H1 (cell line): ENCODE measurements around the gene TARBP2. TPM values are rescaled to one million over a fixed set of nuclear protein-coding genes. Genes with fewer than 3 reads are reported as not detected.

Experiments
- CTCF ChIA-PET: fragments of 300-600 bp; sonication (Branson Sonifier 250); formaldehyde crosslinking; loops from one replicate; lab custom pipeline; 2021; ENCODE audit not compliant: partially characterized antibody; lab: Charles Lee
- POLR2A ChIA-PET: fragments of 300-600 bp; sonication (Branson Sonifier 250); formaldehyde crosslinking; loops from one replicate; lab custom pipeline; 2021; ENCODE audit warnings: inconsistent platforms; ENCODE audit not compliant: partially characterized antibody; lab: Charles Lee
- DNase-seq, 2 experiments: peaks; one replicate each; pipeline versions ENCODE4 v3.0.0 to v3.0.0-alpha.2; 2010 to 2022; ENCODE audit warnings: low spot score in 2 of 2, low read depth in 1 of 2, mixed read lengths in 1 of 2
- FAIRE-seq: peaks from 2 replicates; lab custom pipeline; 2011; peaks lifted over from hg19 to GRCh38; lab: Jason Lieb, UNC
- H2AFZ ChIP-seq: 2 replicates; pipeline ENCODE4 v1.8.1; 2012; ENCODE audit warnings: low read length, inconsistent platforms
- H2AK5ac ChIP-seq: 2 replicates; pipeline ENCODE4 v1.6.1; 2013; ENCODE audit warnings: low read depth, low read length
- H2BK120ac ChIP-seq: replicated peaks from 2 replicates; pipeline ENCODE3; 2013; ENCODE audit warnings: low read depth, low read length, inconsistent platforms
- H2BK12ac ChIP-seq: 2 replicates; pipeline ENCODE4 v1.6.1; 2013; ENCODE audit warnings: low read depth, low read length
- H2BK15ac ChIP-seq: 2 replicates; pipeline ENCODE4 v1.6.1; 2013; ENCODE audit warnings: low read length
- H2BK20ac ChIP-seq: 2 replicates; pipeline ENCODE4 v1.6.1; 2013; ENCODE audit warnings: low read length
- H2BK5ac ChIP-seq: 2 replicates; pipeline ENCODE4 v1.6.1; 2013; ENCODE audit warnings: low read depth, low read length
- H3K14ac ChIP-seq: 2 replicates; pipeline ENCODE4 v1.6.1; 2013; ENCODE audit warnings: inconsistent platforms; ENCODE audit not compliant: insufficient read length
- H3K18ac ChIP-seq: 2 replicates; pipeline ENCODE4 v1.6.1; 2013; ENCODE audit warnings: low read length; ENCODE audit errors: extremely low read depth
- H3K23ac ChIP-seq: 2 replicates; pipeline ENCODE4 v1.6.1; 2013; ENCODE audit warnings: inconsistent platforms; ENCODE audit not compliant: insufficient read length
- H3K23me2 ChIP-seq: 2 replicates; pipeline ENCODE4 v1.6.1; 2013; ENCODE audit warnings: low read depth, low read length
- H3K27ac ChIP-seq: 2 replicates; pipeline ENCODE4 v1.6.1; 2011; ENCODE audit warnings: low read depth, low read length, inconsistent platforms
- H3K27me3 ChIP-seq, 4 experiments: replicated peaks in 1 of 4; 1 replicate in 1 of 4; 2 replicates in 3 of 4; pipeline versions ENCODE4 v1.6.1 to v1.8.1; 2011 to 2013; ENCODE audit warnings: low read length in 3 of 4, mild to moderate bottlenecking in 3 of 4, inconsistent platforms in 2 of 4, mixed read lengths in 2 of 4, moderate library complexity in 1 of 4; ENCODE audit not compliant: control insufficient read depth in 3 of 4, insufficient read depth in 3 of 4; ENCODE audit errors: extremely low read depth in 1 of 4
- H3K36me3 ChIP-seq, 4 experiments: 2 replicates each; pipeline versions ENCODE4 v1.6.1 to v1.8.1; 2011 to 2013; ENCODE audit warnings: mild to moderate bottlenecking in 4 of 4, low read length in 3 of 4, moderate library complexity in 2 of 4, control low read depth in 1 of 4, inconsistent platforms in 1 of 4; ENCODE audit not compliant: insufficient read depth in 4 of 4, control insufficient read depth in 2 of 4
- H3K4ac ChIP-seq: replicated peaks from 2 replicates; pipeline ENCODE3; 2013; ENCODE audit warnings: low read length, low read depth, mixed read lengths, inconsistent platforms; ENCODE audit not compliant: insufficient read length
- H3K4me1 ChIP-seq, 4 experiments: replicated peaks in 1 of 4; 1 replicate in 1 of 4; 2 replicates in 3 of 4; pipeline versions ENCODE4 v1.6.1 to v1.8.1; 2011 to 2013; ENCODE audit warnings: low read length in 3 of 4, inconsistent platforms in 2 of 4, mixed read lengths in 1 of 4; ENCODE audit not compliant: insufficient read depth in 4 of 4, control insufficient read depth in 3 of 4
- H3K4me2 ChIP-seq, 2 experiments: 2 replicates each; pipeline versions ENCODE4 v1.6.1 to v1.8.1; 2011 to 2013; ENCODE audit warnings: low read depth in 2 of 2, low read length in 2 of 2, control low read depth in 1 of 2, inconsistent platforms in 1 of 2, mild to moderate bottlenecking in 1 of 2; ENCODE audit not compliant: insufficient read depth in 1 of 2
- H3K4me3 ChIP-seq, 4 experiments: fragments of 200-600, 300-600 bp in 1 of 4; sonication (generic), shearing (Covaris generic), sonication (Bioruptor Twin) in 1 of 4; 2 replicates each; pipeline versions ENCODE4 v1.5.1 to v1.8.1; 2011 to 2016; ENCODE audit warnings: low read length in 4 of 4, low read depth in 3 of 4, control low read depth in 2 of 4, inconsistent platforms in 2 of 4, mild to moderate bottlenecking in 2 of 4, mixed read lengths in 1 of 4, moderate library complexity in 1 of 4; ENCODE audit not compliant: insufficient read depth in 2 of 4; ENCODE audit errors: extremely low read depth in 1 of 4
- H3K56ac ChIP-seq: replicated peaks from 2 replicates; pipeline ENCODE3; 2013; ENCODE audit warnings: low read depth, mild to moderate bottlenecking, mixed read lengths, low read length, inconsistent platforms; ENCODE audit not compliant: insufficient read length
- H3K79me1 ChIP-seq: 2 replicates; pipeline ENCODE4 v1.6.1; 2013; ENCODE audit warnings: low read depth, low read length, control low read depth
- H3K79me2 ChIP-seq, 2 experiments: 2 replicates each; pipeline versions ENCODE4 v1.6.1 to v1.8.1; 2012 to 2013; ENCODE audit warnings: low read length in 2 of 2, mild to moderate bottlenecking in 2 of 2, inconsistent platforms in 1 of 2; ENCODE audit not compliant: insufficient read depth in 2 of 2, control insufficient read depth in 1 of 2
- H3K9ac ChIP-seq, 4 experiments: replicated peaks in 1 of 4; 1 replicate in 1 of 4; 2 replicates in 3 of 4; pipeline versions ENCODE4 v1.6.1 to v1.8.1; 2011 to 2013; ENCODE audit warnings: low read depth in 3 of 4, low read length in 3 of 4, control low read depth in 2 of 4, mild to moderate bottlenecking in 2 of 4, moderate library complexity in 2 of 4, inconsistent platforms in 1 of 4; ENCODE audit errors: extremely low read depth in 1 of 4
- H3K9me3 ChIP-seq, 2 experiments: 2 replicates each; pipeline versions ENCODE4 v1.6.1 to v1.8.1; 2012 to 2013; ENCODE audit warnings: mild to moderate bottlenecking in 2 of 2, moderate library complexity in 2 of 2, control low read depth in 1 of 2, inconsistent platforms in 1 of 2, low read depth in 1 of 2, low read length in 1 of 2, mixed read lengths in 1 of 2; ENCODE audit not compliant: insufficient read depth in 2 of 2
- H4K20me1 ChIP-seq, 2 experiments: replicated peaks in 1 of 2; 2 replicates each; pipeline versions ENCODE3 to v1.8.1; 2011 to 2013; ENCODE audit warnings: inconsistent platforms in 2 of 2, low read length in 2 of 2, mild to moderate bottlenecking in 1 of 2; ENCODE audit not compliant: insufficient read depth in 2 of 2, control insufficient read depth in 1 of 2
- H4K5ac ChIP-seq: 2 replicates; pipeline ENCODE4 v1.6.1; 2013; ENCODE audit warnings: low read length, low read depth, mixed read lengths, inconsistent platforms; ENCODE audit not compliant: insufficient read length
- H4K8ac ChIP-seq: 2 replicates; pipeline ENCODE4 v1.8.0; 2013; ENCODE audit warnings: mild to moderate bottlenecking, moderate library complexity, low read length, inconsistent platforms; ENCODE audit not compliant: insufficient read depth; ENCODE audit errors: extremely low read depth
- H4K91ac ChIP-seq: replicated peaks from 2 replicates; pipeline ENCODE3; 2013; ENCODE audit warnings: low read length, mixed read lengths, inconsistent platforms; ENCODE audit not compliant: insufficient read length
- CHD2 ChIP-seq: IDR thresholded peaks from 2 replicates; pipeline ENCODE4 v1.6.1; 2012; ENCODE audit warnings: low read length, improper control_type of control experiment
- RBBP5 ChIP-seq: IDR thresholded peaks from 2 replicates; pipeline ENCODE4 v1.7.1; 2012; ENCODE audit warnings: low read depth, mild to moderate bottlenecking, inconsistent platforms, low read length, moderate library complexity, borderline replicate concordance
- RXRA ChIP-seq: IDR thresholded peaks from 2 replicates; pipeline ENCODE4 v1.6.1; 2011; ENCODE audit warnings: low read depth, mild to moderate bottlenecking, low read length, moderate library complexity; ENCODE audit not compliant: insufficient read depth
- WGBS, 2 experiments: shearing (Covaris generic) in 1 of 2; methylation state at CpG; one replicate each; pipeline versions ENCODE4 v1.1.6 to v1.1.7; 2013 to 2015; ENCODE audit warnings: low lambda C conversion rate in 2 of 2, mixed read lengths in 2 of 2, inconsistent platforms in 1 of 2, low coverage in 1 of 2, missing lambda C conversion rate in 1 of 2; ENCODE audit not compliant: insufficient replicate concordance in 2 of 2, insufficient coverage in 1 of 2, insufficient read length in 1 of 2; ENCODE audit errors: extremely low coverage in 1 of 2, missing lambda C conversion rate in 1 of 2; 5-methylcytosine and 5-hydroxymethylcytosine counted together
- polyA plus RNA-seq, 7 experiments: library from polyadenylated mRNA; depleted of rRNA in 3 of 7; stranded (reverse) in 5 of 7; unstranded in 2 of 7; fragments of >200 nt in 5 of 7; fragments of 200-250 nt in 2 of 7; gene quantifications; 1 replicate in 5 of 7; 2 replicates in 1 of 7; 4 replicates in 1 of 7; pipeline versions ENCODE4 v1.2.1 to v1.2.3, GENCODE V29; 2011 to 2013; ENCODE audit warnings: missing spikeins in 2 of 7, mixed read lengths in 2 of 7
- total RNA-seq: library from RNA; stranded (reverse); fragmentation: NEBNext Ultra II Directional; extraction: Animal tissue kit (Norgen Biotek cat#: 25700); gene quantifications from 2 replicates; pipeline ENCODE4 v1.2.1, GENCODE V29; 2021

Gene TARBP2
- total and polyA plus RNA-seq, 2 of the 8 experiments (the other 6 are each of a cell fraction or from before 2014, with no cell fraction given) = 69.9 to 122 TPM

DNA sequence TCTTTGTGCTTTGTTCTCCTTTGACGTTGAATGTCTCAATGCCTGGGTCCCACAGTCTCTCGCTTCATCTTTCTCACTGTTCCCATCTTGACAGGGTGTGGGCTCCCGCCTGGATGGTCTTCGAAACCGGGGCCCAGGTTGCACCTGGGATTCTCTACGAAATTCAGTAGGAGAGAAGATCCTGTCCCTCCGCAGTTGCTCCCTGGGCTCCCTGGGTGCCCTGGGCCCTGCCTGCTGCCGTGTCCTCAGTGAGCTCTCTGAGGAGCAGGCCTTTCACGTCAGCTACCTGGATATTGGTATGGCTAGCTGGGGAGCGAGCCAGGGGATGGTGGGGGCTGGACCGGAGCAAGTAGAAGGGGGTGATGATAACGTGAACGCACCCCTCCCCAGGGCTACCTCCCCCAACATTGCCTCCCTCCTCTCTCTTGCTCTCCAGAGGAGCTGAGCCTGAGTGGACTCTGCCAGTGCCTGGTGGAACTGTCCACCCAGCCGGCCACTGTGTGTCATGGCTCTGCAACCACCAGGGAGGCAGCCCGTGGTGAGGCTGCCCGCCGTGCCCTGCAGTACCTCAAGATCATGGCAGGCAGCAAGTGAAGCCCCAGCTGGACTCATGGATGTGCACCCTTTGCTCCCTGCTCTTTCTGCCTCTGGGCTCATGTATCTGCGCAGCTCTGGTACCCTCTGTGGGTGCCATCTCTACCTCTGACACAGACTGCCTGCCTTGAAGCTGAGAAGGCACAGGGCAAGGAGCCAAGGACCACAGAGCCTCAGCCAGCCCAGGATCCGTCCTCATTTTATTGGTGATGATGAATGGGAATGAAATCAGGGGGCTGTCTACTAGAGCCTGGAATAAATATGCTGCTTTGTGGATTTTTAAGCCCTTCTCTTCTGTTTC, 4.7 kb downstream of the TARBP2 start:
- Histone ChIP-seq H2BK12ac (no peak overlapping the region), H3K79me2 (peaks cover 0 to 12% of the 10 kb centered on the region in 2 experiments; a peak in 2 of 4 replicates), H2BK20ac (no peak overlapping the region), H2BK120ac (no peak overlapping the region), H3K4me2 (no peak overlapping the region), H4K20me1 (peaks cover 0 to 4% of the 10 kb centered on the region in 2 experiments), H3K79me1 (peaks cover 8% of the 10 kb centered on the region), H3K4ac (no peak overlapping the region), H3K27ac (no peak overlapping the region), H3K4me1 (peaks cover 0 to 9% (median 7%) of the 10 kb centered on the region in 4 experiments; a peak in 6 of 7 replicates), H2AK5ac (no peak overlapping the region), H3K36me3 (peaks cover 9 to 23% (median 14%) of the 10 kb centered on the region in 4 experiments; a peak in 7 of 8 replicates), H2BK15ac (no peak overlapping the region), H3K23ac (no peak overlapping the region), H4K5ac (no peak overlapping the region), H3K56ac (no peak overlapping the region), H2BK5ac (no peak overlapping the region), H4K8ac (no peak overlapping the region), H3K9ac (no peak overlapping the region), H3K23me2 (peaks cover 5% of the 10 kb centered on the region), H3K18ac (no peak overlapping the region), H3K14ac (no peak overlapping the region), H3K27me3 (no peaks in the 10 kb centered on the region), H2AFZ (no peak overlapping the region), H3K9me3 (no peaks in the 10 kb centered on the region), H3K4me3 (no peak overlapping the region), H4K91ac (no peak overlapping the region)
- ChIA-PET POLR2A (interaction anchor here (2.0 to 67.0 kb wide), 2 partner anchors 10 to 38 kb away, joined by 10 to 3397 read pairs; partner anchors contain the start of genes PCBP2 and PRR13), CTCF (interaction anchor here (0.6 to 3.9 kb wide), 6 partner anchors 12 to 184 kb away, joined by 3 to 10 read pairs (median 4); partner anchors contain the start of gene AAAS)
- TF ChIP-seq CHD2 = no peak
- TF ChIP-seq RBBP5 = no peak
- TF ChIP-seq RXRA = no peak
- FAIRE-seq (no peak), DNase-seq (no peak)
- WGBS, 2 experiments = 92% methylated on average over 17 of the region's 19 CpGs; no CpG with 5 or more reads in 1 of the 2 experiments
